ENCODE data around the gene KLF2.

GRCh38 chr19:16325641-16326400 is 1.2 kb downstream of the KLF2 start:
- no peak for TF ChIP-seq CTCF (IDR thresholded peaks at IDR 0.05; ENCODE audit: low read length)
- no peak for TF ChIP-seq EZH2 (optimal IDR thresholded peaks at IDR 0.05; ENCODE audit: low read depth, low read length)
- TF ChIP-seq EZH2phosphoT487 (IDR thresholded peaks at IDR 0.05; ENCODE audit: low read length) = no peak
